GM12892 (cell line): Measurements from ENCODE around the gene SRF.

ENCODE experiments used
- DNase-seq: peaks from one replicate; pipeline ENCODE4 v3.0.0; 2011; ENCODE audit not compliant: insufficient read length
- FAIRE-seq: peaks from 2 replicates; lab custom pipeline; 2011; peaks lifted over from hg19 to GRCh38; lab: Jason Lieb, UNC
- POLR2A ChIP-seq: IDR thresholded peaks from 2 replicates; pipeline ENCODE4 v1.6.1; 2011; ENCODE audit warnings: low read depth, low read length, control low read depth
- POLR2AphosphoS5 ChIP-seq: IDR thresholded peaks from 2 replicates; pipeline ENCODE4 v1.6.1; 2011; ENCODE audit warnings: low read depth, low read length, control low read depth
- TAF1 ChIP-seq: IDR thresholded peaks from 2 replicates; pipeline ENCODE4 v1.6.1; 2011; ENCODE audit warnings: low read depth, mild to moderate bottlenecking, control low read depth, low read length, borderline replicate concordance

SRF gene

DNA sequence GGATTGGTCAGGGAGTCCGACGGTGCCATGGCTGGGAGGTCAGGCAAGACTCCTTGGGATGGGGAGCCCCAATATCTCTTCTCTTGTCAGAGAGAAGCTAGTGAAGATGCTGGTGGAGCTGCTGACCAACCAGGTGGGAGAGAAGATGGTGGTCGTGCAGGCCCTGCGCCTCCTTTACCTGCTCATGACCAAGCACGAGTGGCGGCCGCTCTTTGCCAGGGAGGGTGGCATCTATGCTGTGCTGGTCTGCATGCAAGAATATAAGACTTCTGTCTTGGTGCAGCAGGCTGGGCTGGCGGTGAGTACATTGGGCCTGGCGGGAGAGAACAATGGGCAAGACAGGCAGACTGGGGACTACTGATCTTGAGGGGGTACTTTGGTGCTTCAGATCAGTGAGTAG lies 21.8 kb downstream of the SRF start:
- FAIRE-seq, result no peak
- DNase-seq, result no peak
- no peak for TF ChIP-seq POLR2AphosphoS5
- TF ChIP-seq TAF1, result no peak
- TF ChIP-seq POLR2A, result no peak

DNA sequence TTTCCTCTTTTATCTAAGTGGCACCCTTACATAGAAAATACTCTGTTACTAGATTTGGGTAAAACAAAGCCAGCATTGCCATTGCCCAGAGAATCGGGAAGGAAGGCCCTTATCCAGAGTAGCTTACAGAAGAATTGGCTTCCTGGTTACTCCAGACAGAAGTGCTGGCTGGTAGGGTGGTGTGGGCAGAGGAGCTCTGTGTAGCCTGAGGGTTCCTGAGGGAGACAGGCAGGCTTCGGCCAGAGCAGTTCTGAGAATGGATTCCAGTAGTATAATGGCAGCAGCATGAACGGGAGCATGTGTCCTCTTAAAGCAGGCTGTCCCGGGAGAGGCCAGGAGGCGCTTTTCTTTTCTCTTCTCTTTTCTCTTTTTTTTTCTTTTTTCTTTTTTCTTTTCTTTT lies 22.9 kb downstream of the SRF start:
- TF ChIP-seq POLR2A (no peak), POLR2AphosphoS5 (no peak), TAF1 (no peak)
- DNase-seq, result no peak
- no peak for FAIRE-seq

DNA sequence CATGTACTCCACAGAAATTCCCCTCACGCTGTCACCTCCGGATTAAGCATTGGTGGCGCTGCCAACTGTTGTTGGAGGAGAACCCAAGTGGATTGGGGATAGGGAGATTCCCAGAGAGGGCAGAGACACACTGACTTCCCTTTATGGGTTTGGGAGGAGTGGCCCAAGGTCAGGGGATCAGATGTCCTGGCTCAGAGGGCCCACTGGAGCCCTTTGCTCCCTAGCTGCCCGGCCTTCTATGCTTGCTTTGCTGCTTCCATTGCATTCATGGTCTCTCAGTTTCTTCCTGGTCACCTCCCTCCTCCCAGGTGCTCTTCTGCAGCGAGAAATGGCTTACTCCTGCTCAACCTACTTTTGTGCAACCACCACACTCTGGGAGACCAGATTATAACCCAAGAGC lies 25.3 kb downstream of the SRF start:
- no peak for FAIRE-seq
- no peak for TF ChIP-seq POLR2AphosphoS5
- no peak for TF ChIP-seq POLR2A
- TF ChIP-seq TAF1, result no peak
- DNase-seq, result no peak

DNA sequence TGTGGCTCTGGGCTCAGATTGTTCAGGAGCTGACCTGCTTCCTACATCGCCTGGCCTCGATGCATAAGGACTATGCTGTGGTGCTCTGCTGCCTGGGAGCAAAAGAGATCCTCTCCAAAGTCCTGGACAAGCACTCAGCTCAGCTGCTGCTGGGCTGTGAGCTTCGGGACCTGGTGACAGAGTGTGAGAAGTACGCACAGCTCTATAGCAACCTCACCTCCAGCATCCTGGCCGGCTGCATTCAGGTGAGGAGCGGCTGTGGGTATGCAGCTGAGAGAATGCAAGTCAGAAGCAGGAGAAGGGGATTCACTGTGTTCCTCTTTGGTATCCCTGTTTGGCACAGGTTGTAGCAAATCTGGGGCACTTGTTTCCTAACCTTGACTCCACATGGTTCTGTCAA lies 28.8 kb downstream of the SRF start:
- DNase-seq (no peak), FAIRE-seq (no peak)
- no peak for TF ChIP-seq POLR2AphosphoS5

DNA sequence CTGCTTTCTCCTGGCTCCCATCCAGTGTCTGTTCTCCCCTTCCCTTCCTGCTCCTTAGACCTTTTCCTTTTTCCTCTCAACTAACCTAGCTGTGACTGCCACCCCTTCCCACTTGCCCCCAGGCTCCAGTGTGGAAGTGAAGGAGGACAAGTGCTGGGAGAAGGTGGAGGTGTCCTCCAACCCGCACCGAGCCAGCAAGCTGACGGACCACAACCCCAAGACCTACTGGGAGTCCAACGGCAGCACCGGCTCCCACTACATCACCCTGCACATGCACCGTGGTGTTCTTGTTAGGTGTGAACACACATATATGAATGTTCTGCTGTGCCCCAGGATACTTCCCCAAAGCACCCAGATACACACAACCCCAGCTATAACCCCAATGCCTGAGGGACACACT lies 29.5 kb downstream of the SRF start:
- TF ChIP-seq POLR2A (no peak), TAF1 (no peak), POLR2AphosphoS5 (no peak)
- FAIRE-seq (no peak), DNase-seq (no peak)

DNA sequence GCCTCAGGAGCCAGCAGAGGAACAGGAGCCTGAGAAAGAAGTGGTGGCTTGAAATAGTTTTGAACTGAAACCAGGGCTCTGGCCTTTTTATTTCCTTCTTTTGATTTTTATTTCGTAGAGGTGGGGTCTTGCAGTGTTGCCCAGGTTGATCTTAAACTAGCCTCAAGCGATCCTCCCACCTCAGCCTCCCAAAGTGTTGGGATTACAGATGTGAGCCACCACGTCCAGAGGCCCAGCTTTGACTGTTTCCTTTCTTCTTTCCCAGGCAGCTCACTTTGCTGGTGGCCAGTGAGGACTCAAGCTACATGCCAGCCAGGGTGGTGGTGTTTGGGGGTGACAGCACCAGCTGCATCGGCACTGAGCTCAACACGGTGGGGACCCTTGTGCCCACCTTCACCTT lies 31.4 kb downstream of the SRF start:
- FAIRE-seq, result no peak
- TF ChIP-seq TAF1, result no peak
- no peak for TF ChIP-seq POLR2AphosphoS5
- TF ChIP-seq POLR2A, result no peak
- DNase-seq, result no peak

DNA sequence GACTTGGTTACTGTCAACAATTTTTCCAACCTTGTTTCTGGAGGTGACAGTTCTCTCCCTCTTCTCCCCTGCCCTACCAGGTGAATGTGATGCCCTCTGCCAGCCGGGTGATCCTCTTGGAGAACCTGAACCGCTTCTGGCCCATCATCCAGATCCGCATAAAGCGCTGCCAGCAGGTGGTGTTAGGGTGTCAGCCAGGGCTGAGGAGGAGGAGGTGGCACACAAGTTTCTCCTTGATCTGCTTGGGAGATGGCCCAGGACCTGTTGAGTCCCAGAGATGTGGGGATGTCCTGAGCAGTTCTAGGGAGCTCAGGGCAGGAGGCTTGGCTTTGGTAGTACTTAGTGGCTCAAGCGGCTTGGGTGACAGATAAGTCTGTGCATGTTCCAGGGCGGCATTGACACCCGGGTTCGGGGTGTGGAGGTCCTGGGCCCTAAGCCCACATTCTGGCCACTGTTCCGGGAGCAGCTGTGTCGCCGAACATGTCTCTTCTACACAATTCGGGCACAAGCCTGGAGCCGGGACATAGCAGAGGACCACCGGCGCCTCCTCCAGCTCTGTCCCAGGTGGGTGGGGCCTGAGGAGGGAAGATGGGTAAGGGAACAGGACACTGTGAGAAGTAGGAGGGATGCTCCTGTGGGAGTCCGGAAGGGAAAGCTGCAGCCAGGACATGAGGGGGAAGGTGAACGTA lies 32.1 kb downstream of the SRF start:
- no peak for FAIRE-seq
- no peak for TF ChIP-seq POLR2AphosphoS5
- no peak for TF ChIP-seq TAF1
- TF ChIP-seq POLR2A, result no peak
- no peak for DNase-seq

GRCh38 chr6:43203718-43204095 lies 32.6 kb downstream of the SRF start:
- DNase-seq (no peak), FAIRE-seq (no peak)
- no peak for TF ChIP-seq POLR2AphosphoS5
- no peak for TF ChIP-seq TAF1
- no peak for TF ChIP-seq POLR2A

GRCh38 chr6:43204271-43205105 lies 33.4 kb downstream of the SRF start:
- FAIRE-seq (no peak), DNase-seq (no peak)
- TF ChIP-seq TAF1 (no peak), POLR2A (no peak), POLR2AphosphoS5 (no peak)

GRCh38 chr6:43205849-43206248 lies 34.8 kb downstream of the SRF start:
- FAIRE-seq (no peak), DNase-seq (no peak)
- TF ChIP-seq TAF1 (no peak), POLR2AphosphoS5 (no peak), POLR2A (no peak)

DNA sequence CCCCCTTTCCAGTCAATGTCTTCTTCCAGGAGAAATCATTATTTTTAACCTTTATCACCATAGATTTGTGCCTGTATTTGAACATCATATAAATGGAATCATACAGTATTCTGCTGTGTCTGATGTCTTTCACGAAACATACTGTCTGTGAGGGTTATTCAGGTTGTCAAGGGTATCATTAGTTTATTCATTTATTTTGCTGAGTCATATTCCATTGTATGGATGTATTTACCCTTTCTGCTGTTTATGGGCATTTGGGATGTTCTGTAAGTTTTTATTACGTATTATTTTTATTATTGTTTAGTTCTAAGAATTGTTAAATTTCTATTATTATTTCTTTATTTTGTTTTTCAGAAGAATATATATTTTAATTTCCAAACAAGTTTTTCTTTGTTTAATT lies 36.2 kb downstream of the SRF start:
- FAIRE-seq (no peak), DNase-seq (no peak)
- no peak for TF ChIP-seq POLR2AphosphoS5
- no peak for TF ChIP-seq TAF1
- TF ChIP-seq POLR2A, result no peak

GRCh38 chr6:43211955-43212354 lies 40.9 kb downstream of the SRF start:
- DNase-seq, result no peak
- FAIRE-seq, result peak; percentile 46
- TF ChIP-seq TAF1, result no peak
- TF ChIP-seq POLR2A, result no peak
- TF ChIP-seq POLR2AphosphoS5, result no peak

DNA sequence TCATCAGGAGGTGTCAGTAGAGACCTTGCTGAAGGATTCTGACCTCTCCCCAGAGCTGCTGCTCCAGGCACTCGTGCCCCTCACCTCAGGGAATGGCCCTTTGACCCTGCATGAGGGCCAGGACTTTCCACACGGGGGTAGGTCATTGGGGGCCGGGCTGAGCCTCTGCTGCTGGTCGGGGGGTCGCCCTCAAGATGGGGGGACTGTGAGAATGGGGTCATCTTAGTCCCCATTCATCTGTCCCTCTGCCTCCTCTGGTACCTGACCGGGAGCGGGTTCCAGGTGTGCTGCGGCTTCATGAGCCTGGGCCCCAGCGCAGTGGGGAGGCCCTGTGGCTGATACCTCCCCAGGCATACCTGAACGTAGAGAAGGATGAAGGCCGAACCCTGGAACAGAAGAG lies 42.4 kb downstream of the SRF start:
- no peak for TF ChIP-seq POLR2A
- no peak for TF ChIP-seq TAF1
- TF ChIP-seq POLR2AphosphoS5, result no peak
- FAIRE-seq, result no peak
- no peak for DNase-seq
